HTERT RPE-1 (cell line): Measurements from ENCODE around the gene ASPN.

Experiments
- in situ Hi-C: fragments of 300-500 bp; cut with MboI; formaldehyde crosslinking; loops from 4 replicates; pipeline ENCODE4 v1.14.3; 2020; ENCODE audit warnings: low sequenced_read_pairs

ASPN gene

DNA sequence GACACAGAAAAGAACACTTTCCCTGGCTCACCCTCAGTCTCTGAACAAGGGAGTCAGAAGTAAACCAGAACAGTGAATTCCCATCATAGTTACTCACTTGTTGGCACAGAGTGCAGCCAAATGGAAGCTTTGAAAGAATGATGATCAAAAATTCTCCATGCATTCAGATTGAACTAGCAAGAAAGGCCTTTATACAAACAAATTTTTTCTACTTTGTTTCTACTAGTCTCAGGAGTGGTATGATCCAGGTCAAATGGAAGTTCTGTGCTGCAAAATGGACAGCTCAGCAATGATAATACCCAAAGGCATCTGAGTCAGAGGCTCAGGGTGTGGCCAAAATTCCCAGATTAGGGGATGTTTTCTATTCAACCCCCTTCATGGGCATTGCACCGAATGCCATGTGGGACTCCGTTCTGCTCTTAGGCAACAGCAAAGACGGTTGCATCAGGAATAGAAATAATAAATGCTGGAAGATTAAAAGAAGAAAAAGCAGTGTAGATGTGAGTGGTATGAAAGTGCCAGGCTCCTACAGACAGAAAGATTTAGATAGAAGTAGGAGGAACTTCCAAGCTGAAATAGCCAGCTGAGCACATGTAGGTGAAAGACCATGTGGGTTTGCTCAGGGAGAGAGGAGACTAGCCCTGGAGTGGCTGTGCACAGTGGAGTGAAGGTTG is 24.0 kb upstream of the ASPN start:
- in situ Hi-C loops = no loop called here

DNA sequence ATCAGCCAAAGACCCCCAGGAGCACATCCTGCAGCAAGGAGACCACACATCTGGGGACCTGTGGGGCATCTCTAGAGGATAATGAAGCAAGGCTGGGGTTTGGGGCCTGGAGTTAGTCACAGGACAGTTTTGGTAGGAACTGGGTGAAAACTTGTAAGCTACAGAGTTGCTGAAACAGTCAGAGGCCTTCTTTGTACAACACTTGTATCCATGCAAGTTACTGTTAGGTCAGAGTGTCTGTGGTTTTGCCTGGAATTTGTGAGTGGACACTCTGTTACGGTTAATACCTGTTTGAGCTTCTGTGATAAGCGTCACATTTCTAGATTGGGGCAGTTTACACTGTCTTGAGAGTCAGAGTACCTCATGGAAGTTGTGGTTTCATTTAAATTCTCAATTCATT is 22.6 kb upstream of the ASPN start:
- in situ Hi-C loops = no loop called here

DNA sequence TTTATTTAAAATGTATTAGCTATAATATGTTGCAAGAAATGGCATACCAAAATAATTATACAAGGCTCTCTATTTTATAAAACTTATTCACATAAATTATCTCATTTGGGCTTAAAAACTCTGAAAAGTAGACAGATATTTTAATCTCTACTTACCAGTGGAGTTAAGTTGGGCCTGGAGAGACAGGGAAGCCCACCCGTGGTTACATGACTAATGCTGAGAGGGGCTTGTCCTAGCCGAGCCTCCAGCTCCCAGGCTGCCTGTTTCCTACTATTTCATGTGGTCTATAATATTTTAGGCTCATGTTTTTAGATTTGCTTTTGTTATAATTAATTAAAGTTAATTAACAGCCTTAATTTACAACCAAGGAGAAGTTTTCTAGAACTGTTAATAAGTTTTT is 20.9 kb upstream of the ASPN start:
- in situ Hi-C loops = no loop called here

DNA sequence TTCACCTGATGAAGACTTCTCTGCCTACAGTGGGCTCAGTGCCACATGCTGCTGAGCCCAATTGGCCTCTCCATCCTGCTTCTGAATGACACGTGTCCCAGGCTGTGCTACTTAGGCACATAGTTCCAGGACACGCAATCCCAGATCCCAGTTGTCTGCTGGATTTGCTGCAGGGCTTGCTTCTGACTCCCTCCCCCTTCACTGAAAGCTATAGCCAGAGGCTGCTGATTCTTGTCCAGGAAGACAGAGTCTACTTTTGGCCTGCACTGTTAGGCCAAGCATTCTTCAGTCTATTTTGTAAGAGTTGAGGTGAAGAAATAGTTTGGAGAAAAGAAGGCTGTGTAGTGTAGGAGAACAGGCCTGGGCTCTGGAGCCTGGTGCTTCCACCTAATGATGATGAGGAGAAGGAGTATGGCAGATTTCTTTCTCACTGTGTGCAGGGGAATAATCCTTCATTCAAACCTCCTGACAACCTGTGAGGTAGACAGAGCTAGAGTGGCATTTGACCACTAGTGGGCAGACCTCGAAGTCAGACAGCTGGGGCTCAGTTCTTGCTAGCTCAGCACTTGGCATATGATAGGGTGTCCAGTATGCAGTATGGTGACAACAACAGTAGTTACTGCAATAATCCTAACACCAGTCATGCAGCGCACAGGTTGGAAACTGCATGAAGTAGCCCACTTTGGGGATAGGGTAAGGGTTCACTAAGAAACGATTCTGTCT is 19.5 kb upstream of the ASPN start:
- in situ Hi-C loops = no loop called here

DNA sequence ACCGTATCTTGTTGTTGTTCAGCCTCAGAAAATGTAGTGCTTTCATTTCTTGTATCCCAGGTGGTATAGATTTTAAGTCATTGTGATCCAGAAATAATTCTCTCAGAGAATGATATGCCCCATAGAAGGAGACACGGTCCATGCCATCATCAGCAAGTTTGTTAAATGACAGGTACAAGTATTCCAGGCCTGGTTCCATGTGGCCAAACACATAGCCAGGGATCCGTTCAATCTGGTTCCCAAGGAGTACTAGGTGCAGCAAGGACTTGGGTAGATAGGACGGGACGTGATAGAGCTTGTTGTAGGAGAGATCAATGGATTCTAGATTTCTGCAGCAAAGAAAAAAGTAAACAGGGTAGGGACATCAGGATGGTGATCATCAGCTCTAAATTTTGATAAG is 18.4 kb upstream of the ASPN start:
- in situ Hi-C loops = no loop called here

DNA sequence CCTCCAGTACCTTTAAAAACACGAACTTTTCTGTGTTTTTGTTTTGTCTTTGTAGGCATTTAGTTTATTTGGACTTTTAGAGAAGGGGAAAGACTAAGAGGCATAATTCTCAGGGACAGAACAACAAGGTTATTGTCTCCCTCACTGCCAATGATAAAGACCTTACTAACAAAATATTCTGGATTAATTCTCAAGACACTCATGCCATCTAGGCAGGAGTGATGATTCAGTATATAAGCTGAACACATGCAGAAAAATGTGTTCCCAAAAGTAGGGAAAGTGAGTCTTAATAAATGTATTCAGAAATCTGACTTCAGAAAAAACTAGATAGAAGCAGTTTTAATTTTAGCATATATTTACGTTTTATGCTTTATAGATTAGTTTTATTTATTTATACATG is 17.4 kb upstream of the ASPN start:
- in situ Hi-C loops = no loop called here

DNA sequence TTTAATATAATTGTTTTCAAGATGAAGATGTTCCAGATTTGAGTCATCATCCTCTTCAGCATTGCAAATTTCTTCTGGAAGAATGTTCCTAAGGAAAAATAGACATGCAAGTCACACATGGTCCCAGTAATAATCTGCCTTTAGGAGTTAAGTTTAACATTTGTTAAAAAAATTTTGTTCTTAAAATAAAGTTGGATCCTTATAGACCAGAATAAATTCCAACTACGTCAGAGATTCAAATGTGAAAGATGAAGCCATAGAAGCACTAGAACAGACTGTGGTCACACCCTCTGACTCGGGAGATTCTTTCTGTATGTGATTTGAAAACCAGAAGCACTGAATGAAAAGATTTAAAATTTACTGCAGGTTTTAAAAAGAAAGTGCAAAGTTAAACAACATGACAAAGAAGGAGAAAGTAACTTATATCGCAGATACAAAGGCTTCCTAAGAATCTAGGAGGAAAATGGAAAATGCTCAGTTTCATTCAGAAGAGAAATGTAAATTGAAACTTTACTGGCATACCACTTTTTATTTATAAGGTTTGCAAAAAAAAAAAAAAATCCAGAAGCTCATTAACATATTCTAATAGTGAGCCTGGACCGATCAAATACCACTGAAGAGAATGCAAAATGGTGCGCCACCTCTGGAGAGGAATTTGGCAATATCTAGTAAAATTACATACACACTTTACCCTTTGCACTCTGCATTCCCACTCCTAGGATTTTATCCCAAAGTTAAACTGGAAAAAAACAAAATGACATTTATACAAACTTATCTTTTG is 14.3 kb upstream of the ASPN start:
- in situ Hi-C loops = no loop called here

DNA sequence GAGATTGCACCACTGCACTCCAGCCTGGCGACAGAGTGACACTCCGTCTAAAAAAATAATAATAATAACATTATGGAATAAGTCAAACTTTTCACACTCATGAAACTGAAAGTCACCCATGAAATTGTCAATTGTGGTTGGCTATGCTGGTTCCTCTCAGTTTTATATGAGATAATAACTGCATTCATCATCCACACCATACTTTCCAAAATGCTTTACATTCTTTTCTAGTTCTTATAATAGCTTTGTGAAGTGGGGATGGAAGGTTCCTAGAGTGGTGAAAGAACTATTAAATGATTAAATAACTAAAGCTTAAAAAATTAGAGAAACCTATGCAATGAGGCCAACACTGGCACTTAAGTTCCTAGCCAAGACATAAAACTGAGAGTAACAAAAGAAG is 12.6 kb upstream of the ASPN start:
- in situ Hi-C loops = no loop called here

DNA sequence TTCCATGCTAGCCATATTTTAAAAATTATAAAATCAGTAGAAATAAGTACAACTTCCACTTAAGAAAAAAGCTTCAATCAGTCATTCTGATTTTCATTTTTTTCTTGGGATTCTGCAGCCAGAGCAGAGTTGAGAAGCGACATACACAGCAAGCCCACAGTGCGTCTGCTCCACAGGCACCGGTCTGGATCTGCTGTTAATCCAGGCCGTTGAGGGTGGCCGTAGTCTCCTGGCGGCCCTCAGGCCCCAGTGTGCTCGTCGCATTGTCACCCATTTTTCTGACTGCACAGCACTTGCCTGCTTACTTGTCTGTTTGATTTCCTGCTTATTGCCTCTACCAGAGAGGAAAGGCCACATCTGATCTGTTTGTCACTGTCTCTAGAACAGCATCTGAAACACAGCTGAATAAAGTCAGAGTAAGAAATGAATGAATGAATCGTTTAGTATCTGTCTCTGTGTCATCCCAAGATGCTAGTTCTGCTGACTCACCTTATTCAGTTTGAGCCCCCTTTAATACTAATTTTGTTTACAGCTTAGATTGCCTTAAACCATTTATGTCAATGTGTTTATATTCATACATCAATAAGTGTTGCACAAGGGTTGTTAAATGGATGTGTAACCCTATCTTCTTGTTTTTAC is 11.6 kb upstream of the ASPN start:
- in situ Hi-C loops = no loop called here

DNA sequence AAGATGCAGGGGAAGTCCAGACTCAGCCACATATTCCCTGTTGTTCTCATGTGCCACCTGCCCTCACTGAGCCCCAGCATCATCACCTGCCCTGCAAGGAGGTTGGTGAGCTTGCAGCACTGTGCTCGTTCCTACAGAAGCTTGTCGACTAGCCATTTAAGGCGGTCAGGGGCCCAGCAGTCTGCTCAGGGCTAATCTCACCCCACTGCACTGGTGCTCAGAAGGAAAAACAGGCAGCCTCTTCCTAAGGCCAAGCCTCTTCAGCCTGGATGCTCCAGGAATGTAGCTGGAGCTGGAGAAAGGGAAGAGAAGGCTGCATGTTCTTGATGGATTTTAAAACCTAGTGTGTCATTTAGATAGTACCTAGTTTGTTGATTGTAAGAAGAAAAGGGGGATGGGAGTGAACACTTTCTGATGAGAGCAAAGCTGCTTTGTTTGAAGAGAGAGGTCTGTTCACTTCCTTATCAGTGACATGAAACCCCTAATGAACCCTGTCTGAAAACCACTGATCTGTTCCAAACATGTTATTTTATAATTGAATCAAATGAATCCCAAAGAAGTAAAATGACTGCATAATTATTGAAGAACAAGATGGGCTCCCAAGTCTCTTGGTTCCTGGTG is 10.6 kb upstream of the ASPN start:
- in situ Hi-C loops = no loop called here

DNA sequence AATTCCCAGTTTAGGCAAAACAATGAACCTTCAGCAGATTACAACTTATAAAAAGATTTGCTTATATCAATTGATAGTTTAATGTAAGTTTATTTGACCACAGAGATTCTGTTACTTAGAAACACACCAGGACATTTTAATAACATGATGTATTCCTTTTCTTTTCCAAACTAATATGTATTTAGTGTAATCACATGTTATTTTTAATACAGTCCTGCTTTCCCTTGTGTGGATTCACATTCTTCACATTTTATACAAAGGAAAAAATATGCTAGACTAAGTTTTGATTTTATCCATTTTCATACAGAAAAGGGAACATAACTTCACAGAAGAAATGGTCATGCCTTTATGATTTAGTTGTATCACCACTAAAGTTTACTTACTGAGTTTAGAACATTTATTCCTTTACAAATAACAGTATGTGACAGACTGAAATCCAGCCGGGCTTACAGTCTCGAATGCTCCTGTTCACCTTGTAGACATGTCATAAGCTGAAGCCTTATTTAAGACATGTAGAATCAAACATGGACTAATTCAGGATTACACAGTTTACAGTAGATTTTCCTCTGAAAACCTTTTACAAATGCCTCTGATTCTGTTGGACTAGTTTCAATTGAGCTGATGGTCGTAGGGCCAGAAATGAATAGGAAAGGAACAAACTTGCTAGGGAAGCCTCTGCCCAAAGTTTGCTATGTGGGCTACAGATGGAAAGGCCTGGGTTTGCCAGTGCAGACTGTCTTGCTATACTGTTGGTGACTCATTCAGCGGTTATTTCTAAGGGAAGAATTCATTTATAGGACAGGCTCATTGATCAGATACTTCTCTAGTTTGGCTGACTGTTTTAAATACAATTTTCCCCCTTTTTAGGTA is 6.6 kb upstream of the ASPN start:
- in situ Hi-C loops = no loop called here

DNA sequence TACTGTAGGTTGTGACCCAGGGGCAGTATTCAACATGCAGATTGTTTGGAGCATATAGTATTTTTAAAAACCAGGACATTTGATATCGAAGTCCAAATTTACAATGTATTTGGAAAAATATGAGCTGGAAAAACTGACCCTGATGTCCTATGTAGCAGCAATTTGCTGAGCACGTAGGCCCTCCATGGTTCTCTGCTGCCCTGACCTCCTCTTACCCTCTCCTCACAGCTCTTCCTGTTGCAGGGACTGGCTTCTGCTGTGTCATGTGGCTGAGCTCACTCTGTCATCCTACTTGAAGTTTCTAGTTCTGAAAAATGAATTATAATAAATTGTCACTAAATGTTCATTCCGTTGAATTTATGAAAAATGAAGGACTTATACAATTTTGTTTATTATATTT is 4.1 kb upstream of the ASPN start:
- in situ Hi-C loops = no loop called here

DNA sequence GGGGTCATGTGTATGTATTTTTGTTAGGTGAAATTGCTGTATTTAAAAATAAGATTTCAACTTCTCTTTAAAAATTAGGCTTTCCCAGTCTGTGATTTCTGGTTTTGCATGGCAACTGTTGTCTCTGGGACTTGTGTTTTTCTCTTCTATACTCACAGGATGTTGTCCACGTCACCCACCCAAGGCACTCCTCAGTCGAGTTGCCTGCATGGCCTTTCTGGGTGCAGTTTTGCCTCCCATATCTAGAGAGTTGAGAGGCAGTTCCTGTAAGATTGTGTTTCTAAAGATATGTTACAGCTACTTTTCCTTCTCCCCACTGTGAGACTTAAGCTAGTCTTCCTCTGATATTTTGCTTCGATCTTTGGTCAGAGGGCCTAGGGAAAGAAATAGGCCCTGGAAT is 2.3 kb upstream of the ASPN start:
- in situ Hi-C loops = no loop called here

DNA sequence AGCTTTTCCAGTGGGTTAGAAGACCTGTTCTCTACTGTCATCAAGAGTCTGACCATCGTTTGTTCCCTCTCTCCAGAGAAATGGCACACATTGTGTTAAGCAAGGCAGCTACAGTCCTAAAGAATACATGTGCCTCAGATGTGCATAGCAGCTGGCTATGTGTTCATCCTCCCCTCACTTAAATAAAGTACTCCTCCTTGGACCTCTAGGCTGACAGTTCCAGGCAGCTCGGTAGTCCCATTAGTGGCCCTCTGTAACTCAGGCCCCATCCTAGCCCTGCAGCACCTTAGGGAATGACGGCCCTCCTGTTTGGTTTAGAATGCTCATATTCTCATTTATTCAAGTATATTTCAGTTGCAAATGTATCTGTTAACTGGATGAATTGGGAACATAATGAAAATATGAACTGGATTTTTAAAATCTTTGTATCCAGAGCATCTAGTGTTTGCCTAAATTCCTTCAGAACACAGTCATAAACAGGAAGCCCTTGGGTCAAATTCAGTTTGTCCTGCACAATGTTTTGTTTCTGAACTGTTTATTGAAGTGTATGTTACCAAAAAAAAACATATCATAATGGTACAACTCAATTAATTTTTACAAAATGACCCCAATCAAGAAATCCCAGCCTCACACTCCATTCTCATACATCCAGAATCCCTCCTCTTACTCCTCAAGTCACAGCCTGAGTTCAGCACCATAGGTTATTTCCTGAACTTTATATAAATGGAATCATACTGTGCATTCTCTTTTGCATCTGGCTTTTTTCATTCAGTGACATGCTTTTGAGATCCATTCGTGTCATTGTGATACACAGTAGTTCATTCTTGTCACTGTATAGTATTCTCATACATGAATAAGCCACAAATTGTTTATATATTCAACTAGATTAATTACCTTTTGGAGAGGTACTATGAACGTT is 1.6 kb upstream of the ASPN start:
- in situ Hi-C loops = no loop called here

DNA sequence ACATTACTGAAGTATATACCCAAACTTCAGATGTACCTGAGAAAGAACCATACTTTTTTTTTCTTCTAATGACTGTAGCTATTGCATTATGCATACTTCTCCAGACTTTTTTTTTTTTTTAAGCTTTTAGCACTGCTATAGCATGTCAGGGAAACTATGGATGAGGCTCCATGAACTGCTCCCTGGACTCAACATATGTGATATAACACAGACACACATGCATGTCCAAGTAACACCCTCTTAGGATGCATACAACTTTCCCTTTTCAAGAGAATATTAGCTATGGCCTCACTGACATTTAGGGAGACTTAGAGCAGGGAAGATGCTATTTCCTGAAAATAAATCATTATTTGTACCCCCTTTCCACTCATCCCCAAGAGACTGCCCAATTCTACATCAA is 499 bp upstream of the ASPN start:
- in situ Hi-C loops = no loop called here

DNA sequence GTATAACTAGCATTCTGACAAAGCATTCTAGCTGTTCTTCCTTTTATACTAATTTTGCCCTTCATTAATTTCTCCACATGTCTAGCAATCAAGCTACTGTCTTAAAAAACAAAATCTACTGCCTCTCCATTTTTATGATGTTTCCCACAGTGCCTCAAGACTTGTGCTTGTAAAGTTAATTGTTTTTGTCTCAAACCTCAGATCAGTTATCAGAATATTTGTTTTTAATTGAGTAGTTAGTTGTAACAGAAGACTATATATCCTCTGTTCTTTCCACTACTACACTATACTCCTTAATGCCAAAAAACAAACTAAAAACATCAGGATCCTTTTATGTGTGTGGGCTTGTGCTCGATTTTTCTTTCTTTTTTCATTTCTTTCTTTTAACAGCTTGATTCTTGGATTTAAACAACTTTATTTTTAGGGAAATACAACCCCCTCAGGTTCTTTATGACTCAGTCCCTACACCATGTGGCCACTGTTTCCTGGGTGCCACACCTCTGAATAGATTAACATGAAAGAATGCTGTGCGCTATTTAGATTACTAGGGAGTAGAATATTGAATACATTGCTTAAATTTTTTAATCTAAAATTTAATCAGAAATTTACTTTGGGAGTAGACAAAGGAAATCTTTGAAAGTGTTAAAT is 1.2 kb downstream of the ASPN start:
- in situ Hi-C loops = no loop called here

DNA sequence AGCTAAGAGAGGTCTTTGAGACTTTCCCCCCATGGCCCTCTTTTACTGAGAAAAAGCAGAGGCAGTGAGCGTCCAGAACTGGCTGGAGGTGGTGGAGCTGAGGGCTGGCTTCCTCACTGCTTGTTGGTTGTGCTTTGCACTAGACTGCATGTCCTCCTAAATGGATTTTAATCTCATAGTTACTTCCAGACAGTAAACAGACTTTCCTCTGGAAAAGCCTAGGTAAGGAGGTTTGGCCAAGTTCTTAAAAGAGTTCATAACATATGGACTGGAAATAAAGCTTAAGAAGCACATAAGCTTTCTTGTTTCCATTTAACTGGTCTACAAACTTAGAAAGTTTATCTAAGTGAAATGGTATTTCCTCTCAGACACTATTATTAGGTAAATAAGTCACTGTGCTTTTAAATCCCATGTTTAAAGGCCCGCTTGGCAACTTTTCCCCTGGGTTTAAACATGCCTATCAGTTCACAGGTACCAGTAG is 2.0 kb downstream of the ASPN start:
- in situ Hi-C loops = no loop called here

DNA sequence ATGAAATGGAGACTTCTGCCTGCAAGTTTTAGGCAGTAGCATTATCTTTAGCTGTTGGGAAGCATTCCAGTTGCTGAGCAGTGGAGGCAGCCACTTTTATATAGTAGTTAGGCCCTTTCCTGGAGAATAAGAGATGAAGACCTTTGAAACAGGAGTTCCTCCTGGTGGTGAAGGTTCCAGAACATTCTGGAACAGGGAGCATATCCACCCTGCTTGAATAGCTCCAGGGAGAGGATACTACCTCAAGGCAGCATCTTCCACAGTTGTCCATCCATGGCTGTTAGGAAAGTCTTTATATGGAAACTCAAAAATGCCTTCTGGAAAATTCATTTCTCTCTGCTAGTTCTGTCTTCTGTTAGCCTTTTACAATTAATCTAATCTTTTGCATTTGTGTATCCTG is 3.0 kb downstream of the ASPN start:
- in situ Hi-C loops = no loop called here

DNA sequence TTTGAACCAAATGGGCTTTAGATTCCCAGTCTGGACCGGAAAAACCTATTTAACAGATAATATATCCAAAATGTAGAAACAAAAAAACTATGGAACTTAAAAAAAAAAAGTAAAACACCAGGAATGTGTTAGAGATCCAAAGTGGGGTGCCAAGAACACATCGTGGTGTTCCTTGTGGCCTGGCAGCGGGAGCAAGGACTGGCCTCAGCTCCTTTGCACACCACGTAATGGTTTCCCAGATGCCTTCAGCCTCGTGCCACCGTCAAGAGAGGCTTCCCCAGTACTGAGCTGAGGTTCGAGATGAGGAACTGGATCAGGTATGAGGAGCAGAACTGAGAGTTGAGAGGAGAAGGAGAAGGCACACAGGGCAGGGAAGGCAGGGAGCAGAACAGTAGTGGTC is 3.5 kb downstream of the ASPN start:
- in situ Hi-C loops = no loop called here
